CD4-positive, alpha-beta T cell treated with Interleukin-2 at 100 ng/mL for 4 hours (primary cell): Measurements from ENCODE around the gene CSRNP2.
"Not testable (repeated sequence)": the region's sequence is repeated elsewhere in the genome, so short reads cannot be mapped to it uniquely, and the experiment has no call there.

Experiments used
- DNase-seq: peaks from one replicate; pipeline ENCODE4 v3.0.0-alpha.2; 2020; ENCODE audit warnings: low spot score

CSRNP2 gene

DNA sequence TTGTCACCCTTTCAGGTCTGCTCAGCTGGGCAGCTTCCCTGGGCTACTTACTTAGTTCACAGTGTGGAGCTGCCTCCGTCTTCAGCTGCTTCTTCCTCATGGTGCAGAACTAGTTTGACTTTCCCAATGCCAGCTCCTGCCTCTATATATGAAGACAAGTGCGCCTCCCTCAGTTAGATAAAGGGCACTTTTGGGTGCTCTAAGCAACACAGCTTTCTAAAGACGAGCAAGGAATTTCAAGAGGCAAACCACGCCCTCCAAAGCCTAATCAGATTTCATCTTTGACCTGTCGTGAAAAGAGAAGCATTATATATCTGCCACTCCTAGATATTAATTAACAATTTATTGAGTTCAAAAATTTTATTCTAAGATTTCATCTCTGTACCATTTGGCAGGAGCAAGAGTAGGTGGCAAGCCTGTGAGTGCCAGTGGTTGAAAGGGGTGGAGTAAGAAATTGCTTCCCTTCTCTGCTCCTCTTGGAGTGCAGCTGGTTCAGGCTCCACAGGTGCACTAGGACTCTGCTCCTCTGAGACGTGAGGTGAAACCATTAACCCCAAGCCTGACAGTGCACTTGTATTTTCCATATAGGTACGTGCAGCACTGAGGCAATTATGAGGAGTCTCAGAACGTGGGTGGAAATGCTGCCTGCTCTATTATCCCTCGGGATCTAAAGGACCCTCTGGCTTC lies 55.1 kb downstream of the CSRNP2 start:
- DNase-seq, result peak; percentile 37

GRCh38 chr12:51027342-51027835 lies 56.0 kb downstream of the CSRNP2 start:
- no peak for DNase-seq

GRCh38 chr12:51025836-51026638 lies 57.4 kb downstream of the CSRNP2 start, which contains the start of gene SLC11A2:
SLC11A2 (minus strand) TSS chr12:51026384; CDS start chr12:51010728, 15,656 bp downstream.
- peak; percentile 92 for DNase-seq

DNA sequence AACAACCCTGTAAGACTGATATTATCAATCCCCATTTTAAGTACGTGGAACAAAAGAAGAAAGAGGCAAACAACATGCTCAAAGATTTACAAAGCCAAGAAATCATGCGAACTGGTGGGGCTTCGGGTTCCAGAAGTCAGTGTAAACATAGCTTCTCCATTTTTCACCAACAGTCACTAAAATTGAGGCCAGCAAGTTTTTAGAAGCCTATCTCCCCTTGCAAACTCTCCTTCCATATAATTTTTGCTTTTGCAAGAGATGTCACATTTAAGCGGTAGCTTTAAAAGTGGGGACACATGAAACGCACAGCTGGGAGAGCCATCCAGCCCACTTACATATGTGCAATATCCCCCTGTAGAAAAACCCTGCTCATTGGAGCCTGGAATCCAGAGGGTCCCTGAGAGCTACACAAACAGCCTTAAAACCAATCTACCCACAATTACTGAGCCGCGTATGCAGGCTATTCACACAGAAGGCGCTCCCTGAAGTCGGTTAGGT lies 58.0 kb downstream of the CSRNP2 start:
- no peak for DNase-seq

DNA sequence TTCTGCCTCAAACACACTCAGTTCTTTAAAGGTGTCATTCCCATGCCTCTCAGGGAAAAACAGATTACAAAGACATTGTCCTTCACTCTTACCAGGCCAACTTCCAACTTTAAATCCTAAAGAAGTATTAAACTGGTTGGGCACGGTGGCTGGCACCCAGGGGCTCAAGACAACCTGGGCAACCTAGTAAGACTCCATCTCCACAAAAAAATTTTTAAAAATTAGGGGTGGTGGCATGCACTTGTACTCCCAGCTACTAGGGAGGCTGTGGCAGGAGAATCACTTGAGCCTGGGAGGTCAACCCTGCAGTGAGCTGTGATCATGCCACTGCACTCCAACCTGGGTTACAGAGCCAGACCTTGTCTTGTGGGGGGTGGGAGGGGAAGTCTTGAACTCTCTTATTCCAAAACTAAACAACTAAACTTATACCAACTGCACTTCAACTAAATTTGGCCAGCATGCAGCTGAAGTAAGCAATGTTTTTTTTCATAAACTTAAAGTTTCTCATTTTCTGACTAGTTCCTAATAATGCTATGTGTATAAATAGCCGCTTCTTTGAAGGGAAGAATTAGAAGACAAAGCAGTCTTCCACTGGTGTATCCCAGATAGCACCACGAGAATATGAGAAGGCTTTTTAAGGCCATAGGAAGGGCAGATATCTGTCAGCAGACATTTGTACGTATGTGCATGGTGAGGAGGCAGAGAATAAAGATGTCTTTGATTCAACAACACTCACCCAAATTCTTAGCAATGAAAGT lies 59.6 kb downstream of the CSRNP2 start:
- no peak for DNase-seq

DNA sequence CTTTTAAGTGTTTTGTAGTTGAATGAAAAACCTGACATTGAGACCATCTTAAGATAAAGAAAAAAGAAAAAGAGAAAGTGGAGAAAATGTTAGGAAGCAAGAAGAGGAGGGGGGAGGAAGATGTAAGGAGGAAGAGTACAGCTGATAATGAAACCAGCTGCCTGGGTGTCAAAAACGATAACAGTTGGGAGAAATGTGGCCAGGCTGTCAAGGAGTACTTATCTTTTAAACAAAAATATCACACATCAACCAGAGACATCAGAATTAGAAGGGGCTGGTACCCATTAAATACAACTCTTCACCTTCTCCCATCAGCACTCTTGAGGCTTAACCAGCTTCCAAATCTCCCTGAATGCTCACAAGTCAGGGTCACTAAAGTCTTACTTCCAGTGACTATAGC lies 61.7 kb downstream of the CSRNP2 start:
- no peak for DNase-seq

DNA sequence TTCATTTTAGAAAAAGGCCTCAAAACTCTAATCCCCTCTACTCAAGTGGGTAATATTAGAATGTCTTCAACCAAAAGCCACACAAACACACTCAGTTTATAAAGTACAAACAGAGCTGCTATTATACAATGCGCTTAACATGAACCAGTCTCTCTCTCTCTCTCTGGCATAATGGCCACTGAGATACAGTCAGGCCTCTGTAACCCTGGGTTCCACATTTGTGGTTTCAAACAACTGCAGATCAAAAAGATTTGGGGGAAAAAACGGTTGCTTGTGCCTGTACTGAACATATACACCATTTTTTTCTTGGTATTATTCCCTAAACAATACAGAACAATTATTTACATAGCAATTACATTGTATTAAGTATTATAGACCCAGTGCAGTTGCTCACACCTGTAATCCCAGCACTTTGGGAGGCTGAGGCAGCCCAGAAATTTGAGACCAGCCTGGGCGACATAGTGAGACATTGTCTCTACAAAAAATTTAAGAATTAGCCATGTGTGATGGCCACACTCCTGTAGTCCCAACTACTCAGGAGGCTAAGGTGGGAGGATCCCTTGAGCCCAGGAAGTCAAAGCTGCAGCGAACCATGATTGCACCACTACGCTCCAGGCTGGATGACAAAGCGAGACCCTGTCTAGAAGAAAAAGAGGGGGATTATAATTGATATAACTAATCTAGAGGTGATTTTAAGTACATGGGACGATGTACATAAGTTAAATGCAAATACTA lies 62.8 kb downstream of the CSRNP2 start:
- no peak for DNase-seq

DNA sequence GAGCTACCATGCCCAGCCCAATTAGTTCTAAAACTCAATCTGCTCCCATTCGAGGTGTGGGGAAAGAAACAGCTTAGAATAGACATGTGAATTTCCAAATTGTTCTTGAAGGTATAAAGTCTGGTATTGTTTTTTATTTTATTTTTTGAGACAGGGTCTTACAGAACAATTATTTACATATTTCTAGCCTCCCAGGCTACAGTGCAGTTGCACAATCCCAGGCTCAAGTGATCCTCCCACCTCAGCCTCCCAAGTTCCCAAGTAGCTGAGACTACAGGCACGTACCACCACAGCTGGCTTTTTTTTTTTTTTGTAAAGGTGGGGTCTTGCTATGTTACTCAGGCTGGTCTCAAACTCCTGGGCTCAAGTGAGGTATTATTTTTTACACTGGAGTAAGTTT lies 63.5 kb downstream of the CSRNP2 start:
- no peak for DNase-seq

DNA sequence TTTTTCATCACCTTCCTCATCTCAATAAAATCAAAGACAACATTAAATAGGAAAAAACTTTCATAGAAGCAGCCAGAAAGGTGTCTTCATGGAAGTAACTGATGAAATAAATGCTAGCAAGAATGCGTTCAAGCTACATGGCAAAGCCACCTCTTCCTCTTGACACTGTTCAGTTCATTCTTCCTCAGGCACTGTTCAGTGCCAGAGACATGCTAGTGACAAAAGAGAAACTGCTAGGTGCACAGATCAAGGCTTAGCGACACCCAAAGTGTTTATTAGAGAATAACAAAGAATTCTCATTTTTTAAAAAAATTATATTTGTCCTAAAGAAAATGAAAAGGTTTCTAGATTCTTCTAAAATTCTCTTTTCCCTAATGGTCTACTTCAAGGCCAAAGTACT lies 64.4 kb downstream of the CSRNP2 start:
- no peak for DNase-seq

DNA sequence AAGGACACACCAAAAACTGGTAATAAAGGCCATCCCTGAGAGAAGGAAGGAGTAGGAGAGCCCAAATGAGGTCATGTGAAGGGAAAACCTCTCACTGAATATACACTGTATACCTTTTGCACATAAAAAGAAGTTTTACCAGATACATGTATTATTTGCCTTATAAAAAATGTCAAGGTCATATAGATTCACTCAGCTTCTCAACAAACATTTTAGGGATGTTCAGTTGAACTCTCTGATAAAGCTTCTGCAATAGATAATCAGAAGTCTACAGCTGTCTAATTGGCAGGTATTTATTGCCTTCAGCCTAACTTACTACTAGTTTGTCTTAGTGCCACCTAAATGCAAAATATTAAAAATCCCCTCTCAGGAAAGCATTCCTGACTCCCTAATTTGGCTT lies 65.9 kb downstream of the CSRNP2 start:
- no peak for DNase-seq

- not testable (repeated sequence) for DNase-seq
Measured at GRCh38 chr12:51014467-51014866, 68.9 kb downstream of the CSRNP2 start.

- no peak for DNase-seq
Measured at GRCh38 chr12:51013441-51013840, 70.0 kb downstream of the CSRNP2 start.

DNA sequence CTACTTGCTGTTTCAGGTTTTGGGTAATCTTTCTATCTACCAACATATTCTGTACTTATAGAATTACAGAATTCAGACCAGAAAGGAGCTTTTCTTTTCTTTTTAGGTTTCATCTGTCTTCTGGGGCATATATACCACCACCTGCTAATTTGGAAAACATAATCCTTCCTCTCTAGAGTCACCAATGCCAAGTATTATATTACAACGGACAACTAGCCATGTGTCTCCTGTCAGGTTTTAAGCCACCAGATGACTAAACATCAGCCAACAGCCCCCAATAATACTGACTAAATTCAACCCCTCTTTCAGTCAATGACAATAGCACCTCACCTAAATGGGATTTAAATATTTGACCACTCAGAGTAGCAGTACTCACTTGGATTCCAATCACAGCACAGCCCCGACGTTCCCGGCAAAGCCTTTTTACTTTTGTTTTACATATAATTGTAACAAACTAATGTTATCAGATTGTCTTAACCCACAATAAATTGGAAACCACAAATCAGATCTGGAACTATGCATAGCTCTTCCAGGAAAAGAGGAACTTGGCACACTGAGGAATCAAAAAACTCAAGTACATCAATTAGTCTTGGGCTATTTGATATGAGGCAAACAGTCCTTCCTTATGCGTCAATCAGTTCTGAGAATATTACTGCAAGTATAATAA lies 70.7 kb downstream of the CSRNP2 start:
- peak; percentile 19 for DNase-seq

DNA sequence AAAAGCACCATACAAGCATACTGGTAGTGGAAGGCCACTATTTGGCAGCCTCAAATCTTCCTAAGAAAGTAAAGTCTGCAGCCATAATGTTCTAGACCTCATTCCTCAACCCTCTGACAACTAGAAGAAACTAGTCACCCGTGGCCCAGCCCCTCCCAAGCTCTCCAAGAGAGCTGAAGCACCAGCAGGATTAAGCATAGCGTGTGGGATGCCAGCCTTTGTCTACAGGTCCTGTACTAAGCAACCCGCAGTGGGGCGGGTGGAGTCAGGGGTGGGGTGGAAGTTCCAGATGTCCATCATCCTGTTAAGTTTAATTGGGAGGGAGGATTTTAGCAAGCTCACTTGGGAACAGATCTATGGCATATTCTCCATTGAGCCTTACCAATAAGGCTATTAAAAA lies 71.4 kb downstream of the CSRNP2 start:
- DNase-seq, result no peak
